ENCODE data around the gene SLC46A2.

The SLC46A2 gene

GRCh38 chr9:112848316-112849151, 42.1 kb downstream of the SLC46A2 start:
- TF ChIP-seq CTCF (IDR thresholded peaks at IDR 0.05; ENCODE audit: low read length, missing control alignments): no peak
- peak; percentile 29 for DNase-seq (ENCODE audit: low read depth)
- H3K4me3 ChIP-seq (replicated peaks; ENCODE audit: low read depth, low read length): no peak overlapping the region

- DNase-seq (ENCODE audit: low read depth): peak; percentile 49
- TF ChIP-seq CTCF (IDR thresholded peaks at IDR 0.05; ENCODE audit: low read length, missing control alignments): no peak
- H3K4me3 ChIP-seq (replicated peaks; ENCODE audit: low read depth, low read length): no peak overlapping the region
Observed at GRCh38 chr9:112846528-112847488, 43.9 kb downstream of the SLC46A2 start.

- no peak overlapping the region for H3K4me3 ChIP-seq (replicated peaks; ENCODE audit: low read depth, low read length)
- peak; percentile 99 for TF ChIP-seq CTCF (IDR thresholded peaks at IDR 0.05; ENCODE audit: low read length, missing control alignments)
- peak; percentile 80 for DNase-seq (ENCODE audit: low read depth)
Observed at GRCh38 chr9:112844771-112845542, 45.7 kb downstream of the SLC46A2 start.

GRCh38 chr9:112842555-112842954, 48.1 kb downstream of the SLC46A2 start:
- no peak for DNase-seq (ENCODE audit: low read depth)
- no peak for TF ChIP-seq CTCF (IDR thresholded peaks at IDR 0.05; ENCODE audit: low read length, missing control alignments)
- H3K4me3 ChIP-seq (replicated peaks; ENCODE audit: low read depth, low read length): no peak overlapping the region

GRCh38 chr9:112841261-112841660, 49.4 kb downstream of the SLC46A2 start:
- no peak for TF ChIP-seq CTCF (IDR thresholded peaks at IDR 0.05; ENCODE audit: low read length, missing control alignments)
- no peak for DNase-seq (ENCODE audit: low read depth)
- no peak overlapping the region for H3K4me3 ChIP-seq (replicated peaks; ENCODE audit: low read depth, low read length)

- no peak overlapping the region for H3K4me3 ChIP-seq (replicated peaks; ENCODE audit: low read depth, low read length)
- no peak for TF ChIP-seq CTCF (IDR thresholded peaks at IDR 0.05; ENCODE audit: low read length, missing control alignments)
- no peak for DNase-seq (ENCODE audit: low read depth)
Observed at GRCh38 chr9:112839331-112839730, 51.3 kb downstream of the SLC46A2 start.
